Epidermal melanocyte (primary cell): ENCODE data around the gene CAMLG.

Experiments used
- DNase-seq: peaks from one replicate; pipeline ENCODE4 v3.0.0; 2011; ENCODE audit warnings: low spot score; ENCODE audit not compliant: insufficient read length

Gene CAMLG

GRCh38 chr5:134777366-134777765 lies 39.0 kb downstream of the CAMLG start:
- no peak for DNase-seq

GRCh38 chr5:134784241-134784920 lies 46.0 kb downstream of the CAMLG start:
- DNase-seq: no peak

GRCh38 chr5:134784946-134785620 lies 46.7 kb downstream of the CAMLG start:
- DNase-seq: no peak

- no peak for DNase-seq
These were observed 49.3 kb downstream of the CAMLG start for GRCh38 chr5:134787692-134788091.

GRCh38 chr5:134791580-134791979 lies 53.2 kb downstream of the CAMLG start:
- DNase-seq: no peak

GRCh38 chr5:134792286-134792685 lies 53.9 kb downstream of the CAMLG start:
- no peak for DNase-seq

GRCh38 chr5:134793111-134793510 lies 54.8 kb downstream of the CAMLG start:
- no peak for DNase-seq

- DNase-seq: no peak
These were observed 55.7 kb downstream of the CAMLG start for GRCh38 chr5:134794082-134794481.

GRCh38 chr5:134794819-134795218 lies 56.5 kb downstream of the CAMLG start:
- DNase-seq: no peak

GRCh38 chr5:134798468-134798867 lies 60.1 kb downstream of the CAMLG start:
- DNase-seq: no peak
